Natural killer cell (primary cell): ENCODE measurements around the gene TTC24. TPM values are rescaled to one million over a fixed set of nuclear protein-coding genes. Genes with fewer than 3 reads are reported as not detected.

Source experiments
- ATAC-seq, 3 donors: fragments of 150-1000 bp in 2 of 3; fragments of 200-7000 bp in 1 of 3; cut with Tn5 transposase; 1 replicate in 1 of 3; 2 replicates in 2 of 3; pipeline ENCODE4 v1.10.0; 2021; ENCODE audit warnings: mild to moderate bottlenecking in 2 of 3, moderate library complexity in 2 of 3
- DNase-seq, 2 donors: peaks; one replicate each; pipeline versions ENCODE4 v3.0.0 to v3.0.0-alpha.2; 2013 to 2021; ENCODE audit warnings: mixed read lengths in 1 of 2
- H3K27ac ChIP-seq: one replicate; pipeline ENCODE4 v1.5.1; 2013; ENCODE audit warnings: mild to moderate bottlenecking, low read length
- H3K27me3 ChIP-seq: one replicate; pipeline ENCODE4 v1.6.1; 2013; ENCODE audit warnings: low read length; ENCODE audit not compliant: control insufficient read depth, insufficient read depth
- H3K36me3 ChIP-seq: one replicate; pipeline ENCODE4 v1.6.1; 2013; ENCODE audit warnings: low read length; ENCODE audit not compliant: control insufficient read depth, insufficient read depth
- H3K4me1 ChIP-seq: one replicate; pipeline ENCODE4 v1.6.1; 2013; ENCODE audit warnings: low read length; ENCODE audit not compliant: control insufficient read depth, insufficient read depth
- H3K4me3 ChIP-seq: one replicate; pipeline ENCODE4 v1.5.1; 2013; ENCODE audit warnings: low read length
- H3K9me3 ChIP-seq: one replicate; pipeline ENCODE4 v1.6.1; 2013; ENCODE audit warnings: low read length; ENCODE audit not compliant: control insufficient read depth, insufficient read depth
- H3K27ac Mint-ChIP-seq, 2 donors: one replicate each; pipeline ENCODE4 v1.8.0; 2022; ENCODE audit warnings: mild to moderate bottlenecking in 2 of 2, mixed read lengths in 2 of 2, moderate library complexity in 1 of 2
- H3K27me3 Mint-ChIP-seq, 2 donors: one replicate each; pipeline ENCODE4 v1.8.0; 2022; ENCODE audit warnings: low read depth in 2 of 2, mixed read lengths in 2 of 2
- H3K36me3 Mint-ChIP-seq: one replicate; pipeline ENCODE4 v1.8.0; 2022; ENCODE audit warnings: mixed read lengths
- H3K4me1 Mint-ChIP-seq, 2 donors: one replicate each; pipeline ENCODE4 v1.8.0; 2022; ENCODE audit warnings: mixed read lengths in 2 of 2
- H3K4me3 Mint-ChIP-seq: one replicate; pipeline ENCODE4 v1.8.0; 2022; ENCODE audit warnings: mild to moderate bottlenecking, moderate library complexity, mixed read lengths
- H3K9me3 Mint-ChIP-seq, 2 donors: one replicate each; pipeline ENCODE4 v1.8.0; 2022; ENCODE audit warnings: mixed read lengths in 2 of 2
- WGBS: methylation state at CpG from one replicate; pipeline ENCODE4 v1.1.7; 2013; ENCODE audit warnings: missing lambda C conversion rate; ENCODE audit not compliant: insufficient coverage; 5-methylcytosine and 5-hydroxymethylcytosine counted together
- intact Hi-C: fragments of 100-400 bp; cut with micrococcal nuclease; formaldehyde crosslinking; loops from one replicate; pipeline ENCODE4 v1.14.2; 2022
- total RNA-seq, 4 donors: library from RNA; stranded (reverse); fragments of 120-200 nt in 1 of 4; gene quantifications; one replicate each; pipeline versions ENCODE4 v1.2.3 to v1.2.4, GENCODE V29; 2013 to 2022
- TF ChIP-seq, protein P1 (sequence below): fragments of 200-600 bp; IDR thresholded peaks from one replicate; pipeline ENCODE4 v1.8.0; 2022; ENCODE audit warnings: antibody characterized with exemption

TTC24 gene
- total RNA-seq, 3 donors from 2014 or later (not counting 1 experiment from before 2014, with no cell fraction given): 3.3 to 4.1 (median 4.0) TPM

DNA sequence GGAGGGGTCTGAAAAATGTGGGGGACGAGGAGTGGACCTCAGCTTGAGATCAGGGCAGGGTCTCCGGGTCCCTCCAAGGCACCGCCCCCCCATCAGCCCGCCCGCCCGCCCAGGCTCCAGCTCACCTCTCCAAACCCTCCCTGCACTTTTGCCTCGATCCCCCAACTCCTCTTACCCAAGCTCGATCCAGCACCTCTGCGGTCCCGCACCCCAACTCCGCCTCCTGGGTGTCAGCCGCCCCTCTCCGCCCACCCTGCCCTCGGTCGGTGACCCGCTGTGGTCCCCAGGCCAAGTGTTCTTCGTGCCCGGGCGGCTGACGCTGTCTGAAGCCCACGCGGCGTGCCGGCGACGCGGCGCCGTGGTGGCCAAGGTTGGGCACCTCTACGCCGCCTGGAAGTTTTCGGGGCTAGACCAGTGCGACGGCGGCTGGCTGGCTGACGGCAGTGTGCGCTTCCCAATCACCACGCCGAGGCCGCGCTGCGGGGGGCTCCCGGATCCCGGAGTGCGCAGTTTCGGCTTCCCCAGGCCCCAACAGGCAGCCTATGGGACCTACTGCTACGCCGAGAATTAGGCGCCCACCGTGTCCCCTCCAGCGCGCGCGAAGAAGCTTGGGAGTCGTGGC, 45.4 kb downstream of the TTC24 start:
- peaks cover 56 to 58% of the 10 kb centered on the region in 2 donors for H3K27me3 Mint-ChIP-seq
- H3K36me3 Mint-ChIP-seq: no peaks in the 10 kb centered on the region
- peak overlapping the region; percentile 40 for H3K4me3 Mint-ChIP-seq
- Histone ChIP-seq H3K4me1 (peaks cover 23% of the 10 kb centered on the region), H3K27ac (no peak overlapping the region), H3K4me3 (no peak overlapping the region), H3K27me3 (peaks cover 30% of the 10 kb centered on the region), H3K9me3 (no peaks in the 10 kb centered on the region), H3K36me3 (no peaks in the 10 kb centered on the region)
- peaks cover 7 to 8% of the 10 kb centered on the region in 2 donors for H3K4me1 Mint-ChIP-seq
- TF ChIP-seq, protein P1, sequence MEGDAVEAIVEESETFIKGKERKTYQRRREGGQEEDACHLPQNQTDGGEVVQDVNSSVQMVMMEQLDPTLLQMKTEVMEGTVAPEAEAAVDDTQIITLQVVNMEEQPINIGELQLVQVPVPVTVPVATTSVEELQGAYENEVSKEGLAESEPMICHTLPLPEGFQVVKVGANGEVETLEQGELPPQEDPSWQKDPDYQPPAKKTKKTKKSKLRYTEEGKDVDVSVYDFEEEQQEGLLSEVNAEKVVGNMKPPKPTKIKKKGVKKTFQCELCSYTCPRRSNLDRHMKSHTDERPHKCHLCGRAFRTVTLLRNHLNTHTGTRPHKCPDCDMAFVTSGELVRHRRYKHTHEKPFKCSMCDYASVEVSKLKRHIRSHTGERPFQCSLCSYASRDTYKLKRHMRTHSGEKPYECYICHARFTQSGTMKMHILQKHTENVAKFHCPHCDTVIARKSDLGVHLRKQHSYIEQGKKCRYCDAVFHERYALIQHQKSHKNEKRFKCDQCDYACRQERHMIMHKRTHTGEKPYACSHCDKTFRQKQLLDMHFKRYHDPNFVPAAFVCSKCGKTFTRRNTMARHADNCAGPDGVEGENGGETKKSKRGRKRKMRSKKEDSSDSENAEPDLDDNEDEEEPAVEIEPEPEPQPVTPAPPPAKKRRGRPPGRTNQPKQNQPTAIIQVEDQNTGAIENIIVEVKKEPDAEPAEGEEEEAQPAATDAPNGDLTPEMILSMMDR: no peak
- intact Hi-C loops: loop anchor here (5.0 kb wide), 1 partner anchor 52 kb away; the partner anchor contains the start of gene NES
- 3% methylated on average over 52 of the region's 55 CpGs for WGBS
- ATAC-seq (peak in 1 of 3 donors; percentile 24), DNase-seq (peak in 1 of 2 donors; percentile 29)
- H3K9me3 Mint-ChIP-seq: no peaks in the 10 kb centered on the region
- H3K27ac Mint-ChIP-seq: no peak overlapping the region

DNA sequence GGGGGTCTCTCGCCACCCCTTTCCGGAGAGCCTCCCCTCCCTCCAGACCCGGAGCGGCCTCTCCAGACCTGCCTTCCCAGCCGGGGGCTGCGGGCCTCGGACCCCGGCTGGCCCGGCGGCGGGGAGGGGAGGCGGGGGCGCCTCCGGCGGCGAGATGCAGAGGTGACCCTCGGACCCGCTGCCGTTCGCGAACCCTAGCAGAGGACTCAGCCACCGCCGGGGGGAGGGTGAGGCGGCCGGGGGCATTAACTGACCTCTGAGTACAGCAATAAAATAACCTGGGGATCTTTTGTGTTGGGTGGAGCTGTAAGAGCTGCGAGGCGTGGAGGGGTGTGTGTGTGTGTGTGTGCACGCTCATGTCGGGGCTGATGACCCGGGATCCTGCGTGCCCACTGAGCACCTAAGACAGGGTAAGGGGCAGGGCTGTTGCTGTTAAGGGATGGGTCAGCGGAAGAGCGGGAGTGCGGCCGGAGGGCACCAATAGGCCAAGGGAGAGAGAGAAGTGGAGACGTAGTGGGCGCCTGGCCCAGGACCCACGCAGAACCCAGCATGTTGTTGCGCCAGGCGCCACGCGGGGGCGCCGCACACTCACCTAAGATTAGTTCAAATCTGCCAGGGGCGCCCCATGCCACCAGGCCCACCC, 46.0 kb downstream of the TTC24 start:
- H3K9me3 Mint-ChIP-seq: no peaks in the 10 kb centered on the region
- Histone ChIP-seq H3K9me3 (no peaks in the 10 kb centered on the region), H3K27me3 (peaks cover 30% of the 10 kb centered on the region), H3K36me3 (no peaks in the 10 kb centered on the region), H3K4me3 (no peak overlapping the region), H3K4me1 (peaks cover 23% of the 10 kb centered on the region), H3K27ac (no peak overlapping the region)
- intact Hi-C loops: loop anchor here (1.0 to 5.0 kb wide), 3 partner anchors 31 to 100 kb away; partner anchors contain the start of gene NES
- H3K36me3 Mint-ChIP-seq: no peaks in the 10 kb centered on the region
- peak overlapping the region; percentile 83 for H3K4me3 Mint-ChIP-seq
- 3% methylated on average over 45 of the region's 45 CpGs for WGBS
- peaks cover 51 to 55% of the 10 kb centered on the region in 2 donors for H3K27me3 Mint-ChIP-seq
- ATAC-seq (peak; percentile 73 to 78 (median 77)), DNase-seq (peak; percentile 67 to 85)
- TF ChIP-seq, protein P1: peak; percentile 91
- H3K4me1 Mint-ChIP-seq: peaks cover 7 to 8% of the 10 kb centered on the region in 2 donors
- no peak overlapping the region for H3K27ac Mint-ChIP-seq

DNA sequence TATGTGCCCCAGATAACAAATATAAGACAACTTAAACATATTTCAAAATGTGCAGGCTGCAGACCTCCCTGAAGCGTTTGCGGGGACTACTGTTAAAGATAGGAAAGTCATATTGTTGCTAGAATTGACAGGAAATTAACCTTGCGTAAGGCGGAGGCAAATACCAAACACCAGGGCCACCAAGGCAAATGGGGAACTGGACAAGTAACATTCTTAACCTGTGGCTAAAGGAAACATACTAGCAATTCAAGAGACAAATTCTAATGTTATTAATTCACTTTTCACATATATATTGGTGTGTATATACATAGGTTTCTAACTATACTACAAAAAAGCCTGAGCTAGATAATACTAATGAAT, 46.5 kb downstream of the TTC24 start:
- TF ChIP-seq, protein P1: peak; percentile 67
- no peaks in the 10 kb centered on the region for H3K36me3 ChIP-seq
- Mint-ChIP-seq H3K9me3 (no peaks in the 10 kb centered on the region), H3K27me3 (peaks cover 51 to 55% of the 10 kb centered on the region in 2 donors), H3K36me3 (no peaks in the 10 kb centered on the region), H3K27ac (no peak overlapping the region), H3K4me1 (peaks cover 7 to 8% of the 10 kb centered on the region in 2 donors), H3K4me3 (peak overlapping the region; percentile 83)
- peaks cover 23% of the 10 kb centered on the region for H3K4me1 ChIP-seq
- H3K9me3 ChIP-seq: no peaks in the 10 kb centered on the region
- 52% methylated on average over 4 of the region's 4 CpGs for WGBS
- no peak overlapping the region for H3K27ac ChIP-seq
- H3K27me3 ChIP-seq: peaks cover 30% of the 10 kb centered on the region
- ATAC-seq: no peak
- H3K4me3 ChIP-seq: no peak overlapping the region
- intact Hi-C loops: loop anchor here (1.0 to 5.0 kb wide), 3 partner anchors 31 to 99 kb away; partner anchors contain the start of gene NES
- DNase-seq: no peak
